GM12891 (cell line): ENCODE data around the gene SNAPC2.
"Not testable (repeated sequence)": the region's sequence is repeated elsewhere in the genome, so short reads cannot be mapped to it uniquely, and the experiment has no call there.

ENCODE experiments used
- DNase-seq: peaks from one replicate; pipeline ENCODE4 v3.0.0; 2011; ENCODE audit warnings: low spot score; ENCODE audit not compliant: insufficient read length
- FAIRE-seq: peaks from 2 replicates; lab custom pipeline; 2011; peaks lifted over from hg19 to GRCh38; lab: Jason Lieb, UNC
- PAX5 ChIP-seq: IDR thresholded peaks from 2 replicates; pipeline ENCODE4 v1.6.1; 2011; ENCODE audit warnings: low read length, moderate library complexity, mild to moderate bottlenecking; ENCODE audit not compliant: insufficient read depth, severe bottlenecking
- POLR2A ChIP-seq: IDR thresholded peaks from 2 replicates; pipeline ENCODE4 v1.6.1; 2011; ENCODE audit warnings: low read depth, low read length, control low read depth
- POLR2AphosphoS5 ChIP-seq: IDR thresholded peaks from 2 replicates; pipeline ENCODE4 v1.6.1; 2011; ENCODE audit warnings: low read depth, low read length, control low read depth
- POU2F2 ChIP-seq: IDR thresholded peaks from 2 replicates; pipeline ENCODE4 v1.6.1; 2011; ENCODE audit warnings: low read depth, mild to moderate bottlenecking, control low read depth, low read length, moderate library complexity
- SPI1 ChIP-seq: IDR thresholded peaks from 2 replicates; pipeline ENCODE4 v1.6.1; 2011; ENCODE audit warnings: low read depth, low read length, control low read depth
- TAF1 ChIP-seq: IDR thresholded peaks from 2 replicates; pipeline ENCODE4 v1.6.1; 2011; ENCODE audit warnings: low read depth, low read length, control low read depth

Gene SNAPC2

DNA sequence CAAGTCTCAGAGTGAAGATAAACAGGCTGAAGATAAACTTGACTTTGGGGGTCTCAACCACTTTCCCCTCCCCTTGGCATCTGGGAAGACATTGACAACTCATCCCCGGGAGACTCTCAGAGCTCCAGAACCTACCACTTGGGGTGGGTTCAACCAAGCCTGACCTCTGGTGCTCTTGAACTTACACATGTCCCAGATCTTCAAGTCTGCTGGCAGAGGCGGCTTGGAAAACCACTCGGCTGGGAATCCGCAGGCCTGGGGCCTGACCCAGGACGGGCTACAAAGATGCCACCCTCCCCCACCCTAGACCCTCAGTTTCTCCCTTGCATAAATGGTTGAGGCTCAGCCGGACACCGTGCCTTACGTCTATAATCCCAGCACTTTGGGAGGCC lies 31.3 kb upstream of the SNAPC2 start:
- DNase-seq: no peak
- no peak for TF ChIP-seq POLR2AphosphoS5
- TF ChIP-seq SPI1: no peak
- FAIRE-seq: no peak

DNA sequence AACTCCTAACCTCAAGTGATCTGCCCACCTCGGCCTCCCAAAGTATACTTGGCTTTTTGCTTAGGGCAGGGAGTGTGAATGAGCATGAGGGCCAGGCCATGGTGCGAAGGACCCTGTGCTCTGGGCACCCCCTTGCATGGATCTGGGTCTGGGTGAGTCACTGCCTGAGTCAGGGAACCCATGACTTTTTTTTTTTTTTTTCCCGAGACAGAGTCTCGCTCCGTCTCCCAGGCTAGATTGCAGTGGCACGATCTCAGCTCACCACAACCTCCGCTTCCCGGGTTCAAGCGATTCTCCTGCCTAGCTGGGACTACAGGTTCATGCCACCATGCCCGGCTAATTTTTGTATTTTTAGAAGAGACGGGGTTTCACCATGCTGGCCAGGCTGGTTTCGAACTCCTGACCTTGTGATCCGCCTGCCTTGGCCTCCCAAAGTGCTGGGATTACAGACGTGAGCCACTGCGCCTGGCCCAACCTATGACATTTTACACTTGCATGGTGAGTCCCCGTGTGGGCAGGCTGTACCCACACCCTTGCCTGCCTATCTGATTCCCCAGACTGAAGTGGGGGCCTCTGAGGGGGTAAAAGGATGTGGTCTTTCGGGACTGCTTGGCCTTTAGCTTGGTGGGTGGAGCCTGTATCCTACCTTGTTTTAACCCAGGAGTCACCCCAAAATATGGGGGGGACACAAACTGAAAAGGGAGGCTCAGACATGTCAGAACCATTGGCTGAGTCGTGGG lies 26.6 kb upstream of the SNAPC2 start:
- not testable (repeated sequence) for DNase-seq, FAIRE-seq

DNA sequence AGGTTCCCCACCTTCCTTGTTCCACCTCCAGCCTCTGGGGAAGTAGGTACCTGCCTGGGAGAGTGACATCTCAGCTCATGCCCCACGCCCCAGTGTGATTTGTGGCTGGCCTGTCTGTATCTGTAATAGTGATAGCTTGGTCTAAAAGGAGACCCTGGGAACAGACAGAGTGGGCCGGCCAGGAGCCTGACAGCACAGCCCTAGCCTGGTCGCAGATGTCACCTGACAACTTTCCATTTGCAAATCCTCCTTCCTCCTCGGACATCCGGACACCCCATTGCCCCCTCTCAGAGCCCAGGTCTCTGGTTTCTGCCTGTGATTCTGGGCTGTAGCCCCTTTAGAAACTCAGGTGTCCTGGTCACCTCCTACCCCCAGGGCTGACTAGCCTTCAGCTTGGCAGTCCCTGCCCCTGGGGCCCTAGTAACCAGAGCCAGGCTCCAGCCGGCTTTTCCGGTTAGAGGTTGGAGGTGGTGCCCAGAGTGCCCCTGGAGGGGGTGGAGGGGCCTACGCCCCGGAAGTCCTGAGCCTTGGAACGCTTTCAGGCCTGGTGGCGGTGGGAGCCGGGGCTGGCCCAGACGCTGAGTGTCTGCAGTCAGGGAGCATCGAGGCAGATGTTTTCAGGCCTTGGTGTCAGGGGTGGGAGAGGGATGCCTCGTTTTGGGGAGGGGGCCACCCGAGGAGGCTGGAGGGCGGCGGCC lies 25.4 kb upstream of the SNAPC2 start:
- DNase-seq (no peak), FAIRE-seq (no peak)
- no peak for TF ChIP-seq TAF1
- TF ChIP-seq POLR2A: no peak
- TF ChIP-seq SPI1: no peak
- TF ChIP-seq PAX5: no peak
- TF ChIP-seq POLR2AphosphoS5: no peak
- TF ChIP-seq POU2F2: no peak

DNA sequence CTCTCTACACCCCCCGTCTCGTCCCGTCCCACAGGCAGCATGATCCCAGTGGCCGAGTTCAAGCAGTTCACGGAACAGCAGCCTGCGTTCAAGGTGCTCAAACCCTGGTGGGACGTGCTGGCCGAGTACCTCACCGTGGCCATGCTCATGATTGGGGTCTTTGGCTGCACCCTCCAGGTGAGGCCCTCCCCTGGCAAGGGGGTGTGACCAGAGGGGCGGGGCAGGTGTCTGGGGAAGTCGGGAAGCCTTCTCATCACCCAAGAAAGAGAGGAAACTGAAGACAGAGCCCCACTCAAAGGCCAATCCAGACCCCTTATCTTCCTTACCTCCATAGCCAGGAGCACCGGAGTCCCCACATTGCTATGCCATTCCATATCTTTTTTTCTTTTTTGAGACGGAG lies 24.6 kb upstream of the SNAPC2 start:
- TF ChIP-seq PAX5: no peak
- TF ChIP-seq POLR2A: no peak
- no peak for TF ChIP-seq TAF1
- no peak for DNase-seq
- no peak for FAIRE-seq

DNA sequence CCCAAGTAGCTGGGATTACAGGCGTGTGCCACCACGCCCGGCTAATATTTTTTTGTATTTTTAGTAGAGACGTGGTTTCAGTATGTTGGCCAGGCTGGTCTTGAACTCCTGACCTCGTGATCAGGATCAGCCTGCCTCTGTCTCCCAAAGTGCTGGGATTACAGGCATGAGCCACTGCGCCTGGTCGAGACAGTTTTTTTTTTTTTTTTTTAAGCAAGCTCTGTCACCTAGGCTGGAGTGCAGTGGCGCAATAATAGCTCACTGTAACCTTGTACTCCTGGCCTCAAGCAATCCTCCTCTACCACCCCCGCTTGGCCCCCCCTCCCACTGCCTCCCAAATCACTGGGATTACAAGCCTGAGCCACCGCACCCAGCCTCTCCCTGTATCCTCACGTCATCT lies 22.8 kb upstream of the SNAPC2 start:
- TF ChIP-seq POU2F2 (no peak), TAF1 (no peak), SPI1 (no peak), PAX5 (no peak), POLR2A (no peak)
- no peak for FAIRE-seq
- no peak for DNase-seq

DNA sequence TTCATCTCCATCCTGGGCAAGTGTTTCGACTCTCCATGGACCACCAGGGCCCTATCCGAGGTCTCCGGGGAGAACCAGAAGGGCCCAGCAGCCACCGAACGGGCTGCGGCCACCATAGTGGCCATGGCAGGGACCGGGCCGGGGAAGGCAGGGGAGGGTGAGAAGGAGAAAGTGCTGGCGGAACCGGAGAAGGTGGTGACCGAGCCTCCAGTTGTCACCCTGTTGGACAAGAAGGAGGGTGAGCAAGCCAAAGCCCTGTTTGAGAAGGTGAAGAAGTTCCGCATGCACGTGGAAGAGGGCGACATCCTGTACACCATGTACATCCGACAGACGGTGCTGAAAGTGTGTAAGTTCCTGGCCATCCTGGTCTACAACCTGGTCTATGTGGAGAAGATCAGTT lies 21.2 kb upstream of the SNAPC2 start:
- DNase-seq: no peak

DNA sequence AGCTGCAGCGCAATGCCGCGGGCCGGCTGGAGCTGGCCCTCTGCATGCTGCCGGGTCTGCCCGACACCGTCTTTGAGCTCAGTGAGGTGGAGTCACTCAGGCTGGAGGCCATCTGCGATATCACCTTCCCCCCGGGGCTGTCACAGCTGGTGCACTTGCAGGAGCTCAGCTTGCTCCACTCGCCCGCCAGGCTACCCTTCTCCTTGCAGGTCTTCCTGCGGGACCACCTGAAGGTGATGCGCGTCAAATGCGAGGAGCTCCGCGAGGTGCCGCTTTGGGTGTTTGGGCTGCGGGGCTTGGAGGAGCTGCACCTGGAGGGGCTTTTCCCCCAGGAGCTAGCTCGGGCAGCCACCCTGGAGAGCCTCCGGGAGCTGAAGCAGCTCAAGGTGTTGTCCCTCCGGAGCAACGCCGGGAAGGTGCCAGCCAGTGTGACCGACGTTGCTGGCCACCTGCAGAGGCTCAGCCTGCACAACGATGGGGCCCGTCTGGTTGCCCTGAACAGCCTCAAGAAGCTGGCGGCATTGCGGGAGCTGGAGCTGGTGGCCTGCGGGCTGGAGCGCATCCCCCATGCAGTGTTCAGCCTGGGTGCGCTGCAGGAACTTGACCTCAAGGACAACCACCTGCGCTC lies 20.3 kb upstream of the SNAPC2 start:
- no peak for DNase-seq
- no peak for TF ChIP-seq PAX5
- no peak for TF ChIP-seq SPI1
- TF ChIP-seq POU2F2: no peak
- no peak for TF ChIP-seq POLR2A
- no peak for TF ChIP-seq POLR2AphosphoS5
- no peak for TF ChIP-seq TAF1

More for the DNA sequence above, 21.2 kb upstream of the SNAPC2 start:
- no peak for TF ChIP-seq POU2F2
- FAIRE-seq: no peak

DNA sequence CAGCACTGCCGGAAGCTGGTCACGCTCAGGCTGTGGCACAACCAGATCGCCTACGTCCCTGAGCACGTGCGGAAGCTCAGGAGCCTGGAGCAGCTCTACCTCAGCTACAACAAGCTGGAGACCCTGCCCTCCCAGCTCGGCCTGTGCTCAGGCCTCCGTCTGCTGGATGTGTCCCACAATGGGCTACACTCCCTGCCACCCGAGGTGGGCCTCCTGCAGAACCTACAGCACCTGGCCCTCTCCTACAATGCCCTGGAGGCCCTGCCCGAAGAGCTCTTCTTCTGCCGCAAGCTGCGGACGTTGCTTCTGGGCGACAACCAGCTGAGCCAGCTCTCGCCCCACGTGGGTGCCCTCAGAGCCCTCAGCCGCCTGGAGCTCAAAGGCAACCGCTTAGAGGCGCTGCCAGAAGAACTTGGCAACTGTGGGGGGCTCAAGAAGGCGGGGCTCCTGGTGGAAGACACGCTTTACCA lies 19.7 kb upstream of the SNAPC2 start:
- TF ChIP-seq PAX5: no peak
- no peak for TF ChIP-seq POU2F2
- no peak for FAIRE-seq
- DNase-seq: no peak

More for the DNA sequence above, 20.3 kb upstream of the SNAPC2 start:
- no peak for FAIRE-seq

DNA sequence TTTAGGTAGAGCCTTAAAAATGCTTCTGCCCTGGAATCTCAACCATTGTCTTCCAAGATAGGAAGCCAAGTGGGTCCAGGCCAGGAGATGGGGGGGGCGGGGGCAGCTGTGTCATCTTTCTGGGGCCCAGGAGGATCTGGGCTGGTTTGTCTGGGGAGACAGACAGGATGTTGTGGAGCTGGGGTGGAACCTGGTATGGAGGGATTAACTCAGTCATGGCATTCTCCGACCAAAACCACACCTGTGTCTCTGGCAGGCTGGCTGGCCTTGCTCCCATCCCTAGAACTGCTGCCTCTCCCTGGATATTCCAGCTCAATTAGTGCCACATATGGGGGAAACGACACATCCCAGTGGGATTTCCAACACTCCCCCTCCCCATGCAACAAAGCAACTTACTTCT lies 19.2 kb upstream of the SNAPC2 start:
- no peak for DNase-seq
- TF ChIP-seq POLR2A (no peak), PAX5 (no peak)
- FAIRE-seq: no peak

DNA sequence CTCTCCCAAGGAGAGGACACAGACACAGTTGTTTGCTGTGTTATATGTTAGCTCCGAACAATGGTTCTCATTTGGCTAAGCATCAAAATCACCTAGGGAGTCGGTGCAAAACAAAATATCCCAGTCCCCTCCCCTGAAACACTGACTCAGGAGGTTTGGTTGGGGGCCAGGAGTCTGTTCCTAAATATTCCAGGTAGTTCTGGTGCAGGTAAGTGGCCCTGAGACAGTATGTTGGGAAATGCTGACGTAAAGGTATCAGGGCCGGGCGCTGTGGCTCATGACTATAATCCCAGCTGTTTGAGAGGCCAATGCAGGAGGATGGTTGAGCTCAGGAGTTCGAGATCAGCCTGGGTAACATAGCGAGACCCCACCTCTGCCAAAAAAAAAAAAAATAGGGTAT lies 18.8 kb upstream of the SNAPC2 start:
- no peak for FAIRE-seq
- TF ChIP-seq POU2F2 (no peak), POLR2AphosphoS5 (no peak), SPI1 (no peak), TAF1 (no peak), PAX5 (no peak), POLR2A (no peak)
- DNase-seq: no peak

DNA sequence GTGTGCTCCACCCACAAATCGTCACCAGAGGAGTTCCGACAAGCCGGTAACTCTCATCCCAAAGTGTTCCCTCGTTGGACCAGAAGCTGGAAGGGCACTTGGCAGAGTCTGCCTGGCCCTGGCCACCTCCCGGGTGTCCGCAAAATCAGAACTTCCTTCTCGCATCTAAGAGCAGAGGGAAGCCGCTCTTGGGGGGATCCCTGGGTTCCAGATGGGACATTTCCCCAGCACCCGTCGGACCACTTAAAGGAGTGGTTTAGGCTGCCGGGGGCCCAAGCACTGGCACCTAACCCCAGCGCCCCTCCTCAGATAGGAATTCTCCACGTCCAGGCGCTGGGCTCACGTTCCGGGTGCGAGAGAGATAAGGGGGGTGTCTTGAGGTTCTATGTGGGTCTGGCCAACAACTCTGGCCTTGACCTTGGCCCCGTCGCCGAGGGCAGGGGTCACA lies 17.3 kb upstream of the SNAPC2 start:
- TF ChIP-seq POLR2AphosphoS5 (no peak), SPI1 (no peak), TAF1 (no peak), POU2F2 (no peak), PAX5 (no peak), POLR2A (no peak)

More for the DNA sequence above, 17.3 kb upstream of the SNAPC2 start:
- DNase-seq: no peak
- no peak for FAIRE-seq
